Adrenal gland (tissue), 12 donors: Measurements from ENCODE around the gene PML. TPM values are rescaled to one million over a fixed set of nuclear protein-coding genes. Genes with fewer than 3 reads are reported as not detected.

ENCODE experiments used
- DNase-seq, 7 donors: peaks; one replicate each; pipeline ENCODE4 v3.0.0-alpha.2; 2019 to 2020
- H3K27ac ChIP-seq, 5 donors: fragments of 200-600 bp; sonication (generic) in 4 of 5; 1 replicate in 3 of 5; 2 replicates in 2 of 5; pipeline versions ENCODE4 v1.5.1 to v1.8.0; 2016 to 2020; ENCODE audit warnings: mild to moderate bottlenecking in 1 of 5
- H3K27me3 ChIP-seq: fragments of 200-600 bp; 2 replicates; pipeline ENCODE4 v1.8.0; 2021
- H3K36me3 ChIP-seq, 2 donors: fragments of 200-600 bp; replicated peaks in 1 of 2; 1 replicate in 1 of 2; 2 replicates in 1 of 2; pipeline versions ENCODE4 v1.5.1 to v1.8.0; 2018 to 2022
- H3K4me1 ChIP-seq, 2 donors: fragments of 200-600 bp; replicated peaks in 1 of 2; 1 replicate in 1 of 2; 2 replicates in 1 of 2; pipeline versions ENCODE4 v1.5.1 to v1.8.0; 2018 to 2021
- H3K4me3 ChIP-seq, 4 donors: fragments of 200-600 bp; sonication (generic) in 3 of 4; one replicate each; pipeline ENCODE4 v1.5.1; 2016 to 2018
- H3K9me3 ChIP-seq, 3 donors: fragments of 200-600 bp; sonication (generic) in 1 of 3; replicated peaks in 1 of 3; 1 replicate in 2 of 3; 2 replicates in 1 of 3; pipeline versions ENCODE4 v1.5.1 to v1.8.0; 2016 to 2021
- POLR2A ChIP-seq, 2 donors: fragments of 450-650 bp; IDR thresholded peaks; one replicate each; pipeline ENCODE4 v1.6.1; 2017; ENCODE audit warnings: antibody characterized with exemption in 2 of 2, mild to moderate bottlenecking in 2 of 2, moderate library complexity in 1 of 2
- WGBS, 4 donors: extraction: QIAGEN DNeasy Blood & Tissue Kit in 2 of 4; methylation state at CpG; one replicate each; pipeline versions ENCODE4 v1.1.5 to v1.1.7; 2013 to 2017; 5-methylcytosine and 5-hydroxymethylcytosine counted together
- intact Hi-C, 2 donors: fragments of 100-400 bp; cut with DNase I; formaldehyde crosslinking; loops; one replicate each; pipeline versions ENCODE4 v1.14.1 to v1.15.0; 2022 to 2023
- polyA plus RNA-seq, 3 donors: library from polyadenylated mRNA; stranded (reverse); fragments of 200-250 nt in 2 of 3; fragments of 350-450 nt in 1 of 3; fragmentation: Illumina TruSeq in 1 of 3; extraction: RNeasy Lipid Tissue Mini Kit (QIAGEN cat#74804) in 1 of 3; gene quantifications; one replicate each; pipeline ENCODE4 v1.2.3, GENCODE V29; 2013 to 2014
- total RNA-seq, 9 donors: library from RNA; depleted of rRNA in 4 of 9; stranded (reverse); fragments of >200 nt in 4 of 9; fragments of 120-200 nt in 1 of 9; fragmentation: NEBNext Ultra II Directional in 1 of 9; extraction: Animal tissue kit (Norgen Biotek cat#: 25700) in 1 of 9; gene quantifications; one replicate each; pipeline versions ENCODE4 v1.1.0 to v1.2.4, GENCODE V29; 2013 to 2023
- TF ChIP-seq, protein P1 (sequence below), 6 experiments: fragments of 450-650 bp in 4 of 6; fragments of 200-600 bp in 2 of 6; sonication (generic) in 1 of 6; IDR thresholded peaks; 1 replicate in 5 of 6; 2 replicates in 1 of 6; pipeline versions ENCODE4 v1.5.1 to v1.8.0; 2016 to 2021; ENCODE audit warnings: antibody characterized with exemption in 6 of 6, mild to moderate bottlenecking in 2 of 6, moderate library complexity in 1 of 6
- donor health status: healthy with polysubstance abuse.
- donor health status: Bipolar disorder and iron deficiency.
- donor health status: DM: yes; HTN: yes; CAD: no.
- donor health status: DM: no; HTN: no; CAD: no.
- donor health status: DM: no; HTN: no; CAD: no.
- donor health status: DM: yes; HTN: yes; CAD: no.

PML gene
- total and polyA plus RNA-seq, 12 donors = 7.0 to 103 (median 58.7) TPM

DNA sequence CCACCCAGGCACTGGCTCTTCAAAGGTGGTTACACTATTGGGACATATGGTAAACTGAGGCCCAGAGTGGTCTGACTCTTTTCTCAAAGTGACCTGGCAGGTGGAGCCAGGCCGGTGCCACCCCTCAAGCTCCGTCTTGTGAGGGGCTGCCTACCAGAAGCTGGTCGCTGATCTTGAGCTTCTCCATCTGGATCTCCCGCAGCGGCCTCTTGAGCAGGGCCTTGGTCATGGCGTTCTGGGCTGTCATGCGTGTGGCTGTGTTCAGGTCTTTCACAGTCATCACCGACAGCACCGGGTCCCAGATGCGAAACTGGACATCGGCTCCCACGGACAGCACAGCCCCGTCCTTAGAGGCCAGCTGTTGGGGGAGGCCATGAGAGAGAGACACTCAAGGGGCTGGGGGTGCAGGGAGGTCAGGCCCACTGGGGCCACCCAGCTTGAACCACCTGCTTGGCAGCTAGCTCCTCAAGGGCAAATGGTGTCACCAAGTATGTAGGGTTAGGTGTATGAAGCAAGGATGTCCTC, 6.0 kb upstream of the PML start:
- Histone ChIP-seq H3K4me1 (peaks cover 48 to 81% of the 10 kb centered on the region in 2 donors), H3K36me3 (no peaks in the 10 kb centered on the region), H3K4me3 (no peak overlapping the region), H3K27me3 (no peaks in the 10 kb centered on the region), H3K9me3 (no peaks in the 10 kb centered on the region), H3K27ac (peak overlapping the region in 3 of 5 donors; percentile 45 to 91 (median 82))
- no peak for TF ChIP-seq POLR2A (IDR thresholded peaks at IDR 0.05)
- TF ChIP-seq, protein P1, sequence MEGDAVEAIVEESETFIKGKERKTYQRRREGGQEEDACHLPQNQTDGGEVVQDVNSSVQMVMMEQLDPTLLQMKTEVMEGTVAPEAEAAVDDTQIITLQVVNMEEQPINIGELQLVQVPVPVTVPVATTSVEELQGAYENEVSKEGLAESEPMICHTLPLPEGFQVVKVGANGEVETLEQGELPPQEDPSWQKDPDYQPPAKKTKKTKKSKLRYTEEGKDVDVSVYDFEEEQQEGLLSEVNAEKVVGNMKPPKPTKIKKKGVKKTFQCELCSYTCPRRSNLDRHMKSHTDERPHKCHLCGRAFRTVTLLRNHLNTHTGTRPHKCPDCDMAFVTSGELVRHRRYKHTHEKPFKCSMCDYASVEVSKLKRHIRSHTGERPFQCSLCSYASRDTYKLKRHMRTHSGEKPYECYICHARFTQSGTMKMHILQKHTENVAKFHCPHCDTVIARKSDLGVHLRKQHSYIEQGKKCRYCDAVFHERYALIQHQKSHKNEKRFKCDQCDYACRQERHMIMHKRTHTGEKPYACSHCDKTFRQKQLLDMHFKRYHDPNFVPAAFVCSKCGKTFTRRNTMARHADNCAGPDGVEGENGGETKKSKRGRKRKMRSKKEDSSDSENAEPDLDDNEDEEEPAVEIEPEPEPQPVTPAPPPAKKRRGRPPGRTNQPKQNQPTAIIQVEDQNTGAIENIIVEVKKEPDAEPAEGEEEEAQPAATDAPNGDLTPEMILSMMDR (IDR thresholded peaks at IDR 0.05) = no peak
- peak in 2 of 7 donors; percentile 27 to 53 for DNase-seq
- intact Hi-C loops = no loop called here
- WGBS, 4 donors = 96 to 97% (median 97%) methylated on average over 13 of the region's 13 CpGs

GRCh38 chr15:73989001-73989798, 5.3 kb upstream of the PML start:
- peak overlapping the region in 3 of 5 donors; percentile 45 to 91 (median 82) for H3K27ac ChIP-seq
- DNase-seq = peak in 3 of 7 donors; percentile 37 to 54 (median 39)
- H3K4me3 ChIP-seq = no peak overlapping the region
- WGBS, 4 donors = 66 to 71% (median 70%) methylated on average over 9 of the region's 9 CpGs
- H3K36me3 ChIP-seq = no peaks in the 10 kb centered on the region
- intact Hi-C loops = no loop called here
- H3K9me3 ChIP-seq = no peaks in the 10 kb centered on the region
- TF ChIP-seq, protein P1 (IDR thresholded peaks at IDR 0.05) = no peak
- no peak for TF ChIP-seq POLR2A (IDR thresholded peaks at IDR 0.05)
- H3K4me1 ChIP-seq = peaks cover 41 to 81% of the 10 kb centered on the region in 2 donors
- no peaks in the 10 kb centered on the region for H3K27me3 ChIP-seq

DNA sequence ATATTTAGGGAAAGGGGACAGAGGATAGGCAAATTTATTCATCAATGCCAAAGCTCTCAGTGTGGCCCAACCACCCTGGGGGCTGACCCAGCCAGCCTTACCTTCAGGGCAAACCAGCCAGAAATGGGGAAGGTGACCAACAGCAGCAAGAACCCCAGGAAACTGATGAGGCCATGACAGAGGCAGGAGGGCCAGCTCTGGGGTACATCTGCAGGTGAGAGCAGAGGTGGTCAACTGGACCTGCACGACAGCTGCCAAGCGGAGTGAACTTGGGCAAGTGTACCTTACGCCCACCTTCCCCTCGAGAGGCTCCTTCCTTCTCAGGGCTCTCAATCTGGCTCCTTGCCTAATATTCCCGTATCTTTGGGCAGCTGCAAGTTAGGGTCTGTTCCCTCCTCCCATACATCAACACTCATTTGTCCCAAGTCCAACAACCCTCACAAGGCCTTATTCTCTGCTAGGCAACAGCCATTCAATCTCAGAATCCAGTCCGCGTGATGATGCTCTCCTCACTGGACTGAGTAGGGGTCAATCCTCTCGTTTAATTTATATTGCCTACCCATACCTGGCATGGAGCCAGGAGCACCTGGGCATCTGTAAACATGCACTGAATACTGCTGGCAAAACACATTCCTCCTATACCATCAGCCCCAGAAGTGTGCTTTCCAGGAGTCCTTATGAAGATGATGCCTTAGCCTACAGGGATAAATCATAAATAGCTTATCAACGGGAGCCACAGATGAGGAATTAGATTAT, 4.1 kb upstream of the PML start:
- Histone ChIP-seq H3K4me1 (peaks cover 34 to 71% of the 10 kb centered on the region in 2 donors), H3K36me3 (no peaks in the 10 kb centered on the region), H3K4me3 (no peak overlapping the region), H3K27me3 (no peaks in the 10 kb centered on the region), H3K9me3 (no peaks in the 10 kb centered on the region), H3K27ac (peak overlapping the region in 4 of 5 donors; percentile 44 to 91 (median 75))
- TF ChIP-seq POLR2A (IDR thresholded peaks at IDR 0.05) = no peak
- TF ChIP-seq, protein P1 (IDR thresholded peaks at IDR 0.05) = no peak
- WGBS, 4 donors = 74 to 77% (median 75%) methylated on average over 9 of the region's 9 CpGs
- DNase-seq = peak in 2 of 7 donors; percentile 35 to 59
- intact Hi-C loops = no loop called here

GRCh38 chr15:73991260-73991659, 3.3 kb upstream of the PML start:
- DNase-seq = peak in 6 of 7 donors; percentile 73 to 86 (median 76)
- Histone ChIP-seq H3K4me1 (peaks cover 40 to 74% of the 10 kb centered on the region in 2 donors), H3K36me3 (no peaks in the 10 kb centered on the region), H3K27me3 (no peaks in the 10 kb centered on the region), H3K9me3 (no peaks in the 10 kb centered on the region), H3K27ac (peak overlapping the region; percentile 44 to 91 (median 73)), H3K4me3 (peak overlapping the region in 2 of 4 donors; percentile 54 to 85)
- intact Hi-C loops = no loop called here
- no peak for TF ChIP-seq POLR2A (IDR thresholded peaks at IDR 0.05)
- TF ChIP-seq, protein P1 (IDR thresholded peaks at IDR 0.05) = no peak
- 21 to 30% (median 27%) methylated on average over 3 to 5 of the region's 5 CpGs for WGBS, 4 donors
